Fibroblast of skin of abdomen (primary cell): Measurements from ENCODE around the gene TOMM34. TPM values are rescaled to one million over a fixed set of nuclear protein-coding genes. Genes with fewer than 3 reads are reported as not detected.
A peak's percentile ranks its signal among the peaks of the same experiment; 100 is the strongest.

Experiments
- DNase-seq: peaks from one replicate; pipeline ENCODE4 v3.0.0-alpha.2; 2013
- polyA plus RNA-seq, 2 experiments: library from polyadenylated mRNA; unstranded; fragments of 120-200 nt; gene quantifications; one replicate each; pipeline ENCODE4 v1.2.1, GENCODE V29; 2013; ENCODE audit not compliant: insufficient read length in 2 of 2

Gene TOMM34, protein sequence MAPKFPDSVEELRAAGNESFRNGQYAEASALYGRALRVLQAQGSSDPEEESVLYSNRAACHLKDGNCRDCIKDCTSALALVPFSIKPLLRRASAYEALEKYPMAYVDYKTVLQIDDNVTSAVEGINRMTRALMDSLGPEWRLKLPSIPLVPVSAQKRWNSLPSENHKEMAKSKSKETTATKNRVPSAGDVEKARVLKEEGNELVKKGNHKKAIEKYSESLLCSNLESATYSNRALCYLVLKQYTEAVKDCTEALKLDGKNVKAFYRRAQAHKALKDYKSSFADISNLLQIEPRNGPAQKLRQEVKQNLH
- polyA plus RNA-seq (2013, experiment 1 of 2; ENCODE audit: insufficient read length) = 30.9 TPM
- 30.5 TPM for polyA plus RNA-seq (2013, experiment 2 of 2; ENCODE audit: insufficient read length)

DNA sequence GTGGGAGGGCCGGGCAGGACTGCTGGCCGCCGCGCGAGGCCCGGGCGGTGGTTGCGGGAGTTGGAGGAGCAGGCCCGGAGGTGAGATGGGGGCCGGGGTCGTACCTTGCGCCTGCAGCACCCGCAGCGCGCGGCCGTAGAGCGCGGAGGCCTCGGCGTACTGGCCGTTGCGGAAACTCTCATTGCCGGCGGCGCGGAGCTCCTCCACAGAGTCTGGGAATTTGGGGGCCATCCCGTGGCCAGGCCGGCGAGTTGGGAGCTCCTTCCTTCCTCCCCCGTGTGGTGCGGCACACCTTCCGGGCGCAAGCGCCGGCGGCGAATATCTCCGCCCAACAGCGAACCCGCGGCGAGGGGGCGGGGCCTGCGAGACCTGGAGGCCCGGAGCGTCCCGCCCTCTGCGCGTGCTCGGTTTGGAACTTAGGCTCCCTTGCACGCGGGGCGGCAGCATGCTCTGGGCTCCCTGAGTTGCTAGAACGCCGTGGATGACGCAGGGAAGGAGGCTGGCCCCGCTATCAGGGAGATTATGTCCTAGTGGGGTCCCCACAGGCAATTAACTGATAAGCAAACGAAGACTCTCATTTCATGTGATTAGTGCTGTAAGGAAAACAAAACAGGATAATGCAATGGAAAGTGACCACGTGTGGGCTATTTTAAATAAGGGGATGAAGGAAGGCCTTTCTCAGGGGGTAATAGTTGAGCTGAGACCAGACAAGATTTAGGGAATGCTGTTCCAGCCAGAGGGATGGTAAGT lies at the start of gene TOMM34:
Gene TOMM34, minus strand, starts transcription at position 295 of the 750 bp plus-strand sequence. Its CDS starts 64 bp downstream, at position 231.
- DNase-seq = peak; percentile 90

DNA sequence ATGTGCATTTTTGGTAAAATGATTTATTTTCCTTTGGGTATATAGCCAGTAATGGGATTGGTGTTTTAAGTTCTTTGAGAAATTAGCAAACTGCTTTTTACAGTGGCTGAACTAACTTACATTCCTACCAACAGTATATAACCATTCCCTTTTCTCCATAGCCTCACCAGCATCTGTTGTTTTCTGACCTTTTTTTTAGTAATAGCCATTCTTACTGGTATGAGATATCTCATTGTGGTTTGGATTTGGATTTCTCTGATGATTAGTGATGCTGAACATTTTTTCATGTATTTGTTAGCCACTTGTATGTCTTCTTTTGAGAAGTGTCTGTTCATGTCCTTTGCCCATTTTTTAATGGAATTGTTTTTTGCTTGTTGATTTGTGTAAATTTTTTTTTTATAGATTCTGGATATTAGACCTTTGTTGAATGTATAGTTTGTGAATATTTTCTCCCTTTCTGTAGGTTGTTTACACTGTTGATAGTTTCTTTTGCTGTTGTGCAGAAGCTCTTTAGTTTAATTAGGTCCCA lies 48.4 kb upstream of the TOMM34 start:
- peak; percentile 22 for DNase-seq

DNA sequence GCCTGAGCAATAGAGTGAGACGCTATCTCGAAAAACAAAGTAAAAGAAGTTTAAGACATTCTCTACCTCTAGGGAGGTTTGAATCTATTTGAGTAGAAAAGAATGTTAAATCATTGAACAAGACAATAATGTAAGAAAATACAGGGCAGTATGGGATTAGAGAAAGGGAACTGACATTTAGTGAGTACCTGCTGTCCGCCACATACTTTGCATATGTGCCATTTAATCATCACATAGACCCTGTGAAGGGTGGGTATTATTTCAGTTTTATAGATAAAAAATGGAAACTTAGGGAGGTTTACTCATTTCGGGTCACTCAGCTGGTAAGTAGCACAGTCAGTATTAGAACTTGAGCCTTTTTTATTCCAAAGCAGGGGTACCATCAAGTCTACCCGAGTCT lies 37.5 kb upstream of the TOMM34 start:
- no peak for DNase-seq

DNA sequence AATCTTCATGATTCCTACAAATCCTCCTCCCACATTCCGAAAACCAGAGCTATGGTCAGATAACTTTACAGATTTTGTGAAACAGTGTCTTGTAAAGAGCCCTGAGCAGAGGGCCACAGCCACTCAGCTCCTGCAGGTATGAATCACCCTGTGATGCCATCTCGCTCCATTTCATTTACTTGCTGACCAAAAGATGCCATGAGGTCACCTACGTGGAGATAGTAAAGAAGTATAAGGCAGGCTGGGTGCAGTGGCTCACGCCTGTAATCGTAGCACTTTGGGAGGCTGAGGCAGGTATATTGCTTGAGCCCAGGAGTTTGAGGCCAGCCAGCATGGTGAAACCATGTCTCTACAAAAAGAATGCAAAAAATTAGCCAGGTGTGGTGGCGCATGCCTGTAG lies 37.0 kb upstream of the TOMM34 start:
- DNase-seq = no peak

DNA sequence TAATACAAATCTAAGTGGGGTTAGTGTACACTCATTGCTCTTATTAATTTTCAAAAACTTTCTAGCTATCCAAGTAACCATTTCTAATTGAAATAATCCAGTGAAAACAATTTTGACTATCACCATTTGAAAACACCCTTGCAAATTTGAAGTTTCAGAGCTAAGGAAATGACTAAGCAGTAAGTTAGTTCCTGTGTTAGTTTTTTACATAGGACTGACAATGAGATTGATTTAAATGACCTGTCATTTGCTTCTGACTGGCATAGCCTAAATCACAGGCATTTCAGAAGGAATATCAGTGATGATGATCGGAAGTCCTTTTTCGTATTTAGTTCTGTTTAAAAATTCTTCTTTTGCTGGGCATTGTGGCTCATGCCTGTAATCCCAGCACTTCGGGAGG lies 33.1 kb upstream of the TOMM34 start:
- DNase-seq = no peak

DNA sequence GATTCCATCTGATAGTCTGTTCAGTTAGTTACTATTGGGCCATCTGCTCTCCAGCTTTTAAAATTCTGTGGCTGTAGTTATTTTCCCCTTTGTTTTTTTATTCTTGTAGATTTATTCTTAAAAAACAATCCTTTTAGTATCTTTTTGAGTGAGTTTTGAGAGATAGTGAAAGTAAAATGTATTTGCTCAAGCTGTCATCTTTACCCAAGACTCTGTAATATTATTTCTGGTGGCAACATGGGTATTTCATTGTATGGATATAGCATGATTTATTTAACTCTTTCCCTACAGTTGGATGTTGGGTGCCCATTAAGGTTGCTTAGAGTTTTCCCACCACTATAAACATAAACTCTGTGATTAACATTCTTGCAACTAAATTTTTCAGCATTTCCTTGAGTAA lies 30.8 kb upstream of the TOMM34 start:
- DNase-seq = no peak

DNA sequence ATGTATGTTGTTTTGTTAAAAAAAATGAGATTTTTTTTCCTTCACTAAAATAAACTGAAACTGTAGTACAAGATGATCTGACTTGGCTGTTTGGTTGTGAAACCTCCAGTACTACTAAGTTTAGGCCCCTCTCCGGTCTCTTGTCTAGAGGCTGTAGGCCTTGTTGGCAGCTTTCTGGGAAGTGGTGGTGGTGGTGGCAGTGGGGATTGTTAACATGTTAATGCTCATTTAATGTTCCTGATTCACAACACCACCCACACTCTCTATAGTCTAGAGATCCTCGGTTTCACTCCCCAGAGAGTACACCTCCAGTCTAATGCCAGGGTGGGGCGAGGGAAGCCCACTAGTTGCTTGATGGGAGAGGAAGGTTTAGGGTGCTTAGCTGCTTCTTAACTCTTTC lies 30.2 kb upstream of the TOMM34 start:
- DNase-seq = no peak

DNA sequence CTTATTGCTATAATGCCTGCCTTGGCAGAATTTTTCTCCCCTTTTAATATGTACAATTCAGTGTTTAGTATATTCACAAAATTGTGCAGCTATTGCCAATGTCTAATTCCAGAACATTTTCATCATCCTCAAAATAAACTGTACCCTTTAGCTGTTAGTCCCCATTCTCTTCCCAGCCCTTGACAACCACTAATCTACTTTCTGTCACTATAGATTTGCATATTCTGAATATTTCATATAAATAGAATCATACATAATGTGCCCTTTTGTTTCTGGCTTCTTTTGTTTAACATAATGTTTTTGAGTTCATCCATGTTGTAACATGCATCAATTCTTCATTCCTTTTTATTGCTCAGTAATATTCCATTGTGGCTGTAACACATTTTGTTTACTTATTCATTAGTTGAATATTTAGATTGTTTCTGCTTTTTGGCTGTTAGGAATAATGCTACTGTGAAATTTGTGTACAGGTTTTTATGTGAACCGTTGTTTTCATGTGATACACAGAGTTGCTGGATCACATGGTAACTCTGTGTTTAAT lies 28.5 kb upstream of the TOMM34 start:
- DNase-seq = no peak

DNA sequence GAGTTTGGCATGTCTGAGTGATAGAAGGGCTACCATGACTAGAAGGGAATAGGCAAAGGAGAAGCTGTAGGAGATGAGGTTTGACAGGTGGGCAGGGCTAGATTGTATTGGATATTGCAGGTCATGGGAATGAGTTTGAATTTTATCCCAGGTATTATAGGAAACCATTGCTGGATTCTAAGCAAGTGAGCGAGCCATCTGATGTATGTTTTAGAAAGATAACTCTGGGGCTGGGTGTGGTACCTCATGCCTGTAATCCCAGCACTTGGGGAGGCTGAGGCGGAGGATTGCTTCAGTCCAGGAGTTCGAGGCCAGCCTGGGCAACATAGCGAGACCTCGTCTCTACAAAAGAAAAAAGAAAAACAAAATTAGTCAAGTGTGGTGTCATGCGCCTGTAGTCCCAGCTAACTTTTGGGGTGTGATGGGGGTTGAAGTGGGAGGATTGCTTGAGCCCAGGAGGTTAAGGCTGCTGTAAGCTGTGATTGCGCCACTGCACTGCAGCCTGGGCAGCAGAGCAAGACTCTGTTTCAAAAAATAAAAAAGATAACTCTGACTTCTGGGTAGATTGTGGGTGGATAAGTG lies 23.0 kb upstream of the TOMM34 start:
- no peak for DNase-seq

DNA sequence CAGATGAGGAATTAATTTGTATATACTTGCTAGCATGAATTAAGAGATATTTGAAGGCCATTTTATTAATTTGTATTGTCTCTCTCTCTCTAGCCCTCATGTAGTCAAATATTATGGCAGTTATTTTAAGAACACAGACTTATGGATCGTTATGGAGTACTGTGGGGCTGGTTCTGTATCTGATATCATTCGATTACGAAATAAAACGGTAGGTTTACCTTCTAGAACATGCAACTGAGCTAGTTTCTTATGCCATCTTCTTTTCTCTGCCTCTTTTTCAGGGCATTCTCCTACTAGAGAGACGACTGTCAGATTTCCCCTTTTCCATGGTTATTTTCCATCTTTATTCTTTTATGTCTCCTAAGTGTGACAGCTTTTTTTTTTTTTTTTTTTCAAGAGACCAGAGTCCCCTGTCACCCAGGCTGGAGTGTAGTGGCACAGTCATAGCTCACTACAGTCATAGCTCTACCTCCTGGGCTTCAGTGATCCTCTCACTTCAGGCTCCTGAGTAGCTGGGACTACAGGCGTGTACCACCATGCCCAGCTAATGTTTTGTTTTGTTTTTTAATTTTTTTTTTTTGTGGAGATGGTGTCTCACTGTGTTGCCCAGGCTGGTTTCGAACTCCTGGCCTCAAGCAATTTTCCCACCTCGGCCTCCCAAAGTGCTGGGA lies 21.7 kb upstream of the TOMM34 start:
- no peak for DNase-seq

DNA sequence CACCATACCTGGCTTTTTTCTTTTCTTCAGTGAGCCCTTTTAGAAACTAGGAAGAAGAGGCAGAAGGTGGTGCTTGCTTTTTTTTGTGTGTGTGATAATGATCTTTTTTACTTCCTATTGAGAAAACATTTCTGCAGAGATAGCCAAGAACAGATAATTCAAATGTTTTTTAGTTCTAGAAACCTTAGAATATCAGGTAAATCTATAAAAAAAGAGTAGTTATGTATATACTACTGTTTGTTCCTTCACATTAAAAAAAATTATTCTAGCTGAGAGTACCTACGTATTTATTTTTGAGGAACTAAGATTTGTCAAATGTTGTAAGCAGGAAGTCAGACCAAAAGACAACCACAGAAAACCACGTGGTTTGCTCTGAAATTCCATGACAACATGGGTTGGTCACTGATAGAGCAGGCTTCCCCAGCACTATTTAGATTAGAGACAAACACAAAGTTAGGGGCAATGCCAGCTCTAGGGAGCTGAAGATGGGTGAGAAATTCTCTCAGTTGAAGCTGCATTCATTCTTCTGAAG lies 19.0 kb upstream of the TOMM34 start:
- DNase-seq = no peak

DNA sequence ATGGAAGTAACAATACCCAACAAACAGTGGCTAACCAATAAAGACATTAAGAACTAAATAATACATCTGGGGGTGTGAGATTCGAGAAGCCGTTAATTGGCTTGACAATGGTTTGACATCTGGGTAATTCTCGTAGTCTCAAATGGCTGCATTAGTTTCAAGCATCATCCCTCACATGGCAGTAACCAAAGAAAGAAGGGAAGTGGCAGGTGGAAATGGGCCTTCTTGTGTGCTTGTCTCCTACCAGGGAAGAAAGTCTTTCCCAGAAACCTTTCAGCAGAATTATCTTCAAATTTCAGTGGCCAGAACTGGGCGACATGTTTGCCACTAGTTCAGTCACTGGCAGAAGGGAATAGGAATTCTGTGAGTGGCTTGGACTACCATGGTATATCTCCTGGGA lies 16.5 kb upstream of the TOMM34 start:
- no peak for DNase-seq

DNA sequence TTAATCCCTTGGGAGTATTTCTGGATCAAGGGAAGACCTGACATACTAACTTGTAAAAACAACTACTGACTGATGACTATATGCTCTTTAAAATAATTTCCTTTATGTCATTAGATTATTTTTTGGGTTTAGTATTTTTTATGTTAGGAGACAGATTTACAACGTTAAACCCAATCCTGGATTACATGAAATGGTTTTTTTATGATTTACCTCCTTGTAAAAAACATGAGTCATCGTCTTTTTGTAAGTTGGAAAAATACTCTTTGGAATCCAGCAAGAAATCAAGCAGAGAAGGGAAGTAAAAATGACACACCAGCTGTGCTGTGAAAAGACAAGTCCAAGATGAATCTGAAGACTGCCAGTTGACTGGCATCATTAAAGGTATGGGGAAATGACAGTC lies 12.9 kb upstream of the TOMM34 start:
- no peak for DNase-seq

DNA sequence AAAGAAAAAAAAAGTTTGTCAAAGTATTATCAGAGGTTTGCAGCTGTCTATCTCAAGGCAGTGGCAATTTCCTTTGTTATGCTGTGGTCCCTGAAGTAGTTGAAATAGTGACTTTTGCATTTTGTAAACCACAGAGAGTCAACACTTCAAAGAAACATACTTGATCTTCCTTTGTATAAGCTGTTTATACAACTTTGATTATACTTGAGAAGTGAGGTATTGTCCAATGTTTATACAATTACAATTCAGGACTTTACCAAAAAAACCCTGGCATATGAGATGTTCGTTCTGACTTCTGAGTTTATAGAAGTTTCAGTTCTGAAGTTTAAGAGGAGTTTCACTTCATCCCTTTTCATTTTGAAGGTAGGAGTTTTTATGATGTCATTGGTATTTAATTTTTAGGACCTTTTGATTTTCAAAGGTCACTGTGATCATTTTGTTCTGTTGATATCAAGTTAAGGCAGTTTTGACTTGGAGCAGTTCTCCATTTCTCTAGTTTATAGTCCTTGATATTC lies 10.1 kb upstream of the TOMM34 start:
- DNase-seq = no peak

DNA sequence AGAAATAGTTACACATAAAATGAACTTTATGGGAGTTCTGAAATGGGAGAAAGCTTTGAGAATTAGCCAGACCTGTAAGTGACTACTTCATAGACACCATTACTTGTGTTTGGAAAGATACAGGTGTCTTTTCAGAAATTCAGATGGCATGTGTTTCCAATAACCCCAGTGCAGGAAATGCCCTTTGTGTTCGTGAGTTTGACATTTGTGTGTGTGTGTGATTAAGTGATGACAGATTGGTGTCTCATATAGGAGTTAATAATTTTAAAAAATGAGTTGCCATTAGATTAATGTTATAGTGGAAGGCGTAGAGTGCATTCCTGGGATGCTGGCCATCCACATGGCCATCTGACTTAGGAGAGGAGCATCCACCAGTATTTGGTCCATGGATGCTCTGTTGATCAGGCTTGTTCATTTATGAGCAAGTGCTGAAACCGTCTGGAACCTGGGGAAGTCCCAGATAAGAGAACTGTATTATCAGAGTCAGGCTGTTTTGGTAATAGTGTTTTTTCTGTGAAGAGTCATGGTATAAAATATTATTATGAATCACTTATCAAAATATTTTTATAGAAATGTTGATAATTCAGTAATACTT lies 9.2 kb upstream of the TOMM34 start:
- DNase-seq = no peak

DNA sequence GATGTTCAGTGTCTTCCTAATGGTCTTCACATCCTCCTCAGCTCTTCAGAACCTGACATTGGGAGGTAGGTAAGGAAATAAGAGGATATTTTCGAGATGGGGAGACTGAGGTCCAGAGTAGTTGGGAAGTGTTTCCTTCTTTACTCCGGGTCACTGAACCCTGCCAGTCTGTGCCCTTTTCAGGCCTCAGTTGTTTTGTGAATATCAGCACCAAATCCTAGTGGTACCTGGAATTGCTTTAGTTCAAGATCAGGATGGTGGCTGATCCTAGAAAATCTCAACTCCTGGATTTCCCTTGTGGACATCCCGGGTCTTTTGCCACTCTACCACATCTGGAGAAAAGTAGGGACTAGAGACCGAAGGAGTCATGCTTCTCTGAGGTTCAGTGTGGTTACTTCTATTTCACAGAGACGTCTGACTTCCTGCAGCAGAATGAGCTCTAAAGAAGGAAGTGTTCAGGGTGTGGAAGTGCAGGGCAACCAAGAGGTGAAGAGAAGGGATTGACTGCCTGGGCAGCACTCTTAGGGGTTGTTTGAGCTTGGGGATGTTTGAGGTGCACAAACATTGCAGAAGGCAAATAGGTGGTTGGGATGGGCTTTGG lies 7.1 kb upstream of the TOMM34 start:
- DNase-seq = peak; percentile 5

DNA sequence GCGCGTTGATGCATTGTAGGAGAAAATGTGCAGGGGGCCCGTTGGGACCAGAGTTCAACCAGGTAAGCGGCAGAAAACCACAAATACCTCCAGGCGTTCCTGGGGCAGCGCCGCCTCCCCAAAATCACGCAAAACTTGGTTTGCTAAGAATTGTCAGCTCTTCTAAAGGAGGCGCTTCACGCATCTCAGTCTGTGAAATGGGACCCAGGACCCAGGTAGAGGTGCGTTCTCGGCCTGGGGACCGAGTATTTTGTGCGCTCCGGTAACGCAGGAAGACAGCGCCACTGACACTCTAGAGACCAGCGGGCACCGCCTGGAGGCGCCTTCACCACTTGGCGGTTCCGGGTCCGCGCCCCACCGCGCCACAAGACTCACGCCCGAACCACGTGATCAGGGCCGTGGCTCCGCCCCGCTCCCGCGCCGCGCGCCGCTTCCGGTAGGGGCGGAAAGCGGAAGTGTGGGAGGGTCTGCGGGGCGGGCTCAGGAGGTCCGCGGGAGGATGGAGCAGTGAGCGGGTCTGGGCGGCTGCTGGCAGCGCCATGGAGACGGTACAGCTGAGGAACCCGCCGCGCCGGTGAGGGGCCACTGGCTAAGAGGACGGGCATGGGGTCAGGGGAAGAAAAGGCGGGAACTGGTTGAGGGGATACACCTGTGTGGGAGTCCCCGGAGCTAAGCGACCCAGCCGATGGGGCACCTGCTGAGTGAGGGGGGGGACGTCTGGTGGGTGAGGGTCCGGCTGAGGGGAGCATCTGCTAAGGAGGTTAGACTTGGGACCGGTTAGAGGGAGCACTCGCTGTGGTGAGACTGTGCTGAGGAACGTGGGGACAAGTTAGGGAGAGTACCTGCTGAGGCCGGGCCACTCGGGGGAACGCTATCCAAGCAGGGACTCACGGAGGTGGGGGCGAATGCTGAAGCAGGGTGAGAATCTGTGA lies 6.1 kb upstream of the TOMM34 start, which contains the start of gene STK4:
Gene STK4, plus strand, starts transcription at position 483 of the 932 bp plus-strand sequence. Its CDS starts 57 bp downstream, at position 540.
- DNase-seq = peak; percentile 91

DNA sequence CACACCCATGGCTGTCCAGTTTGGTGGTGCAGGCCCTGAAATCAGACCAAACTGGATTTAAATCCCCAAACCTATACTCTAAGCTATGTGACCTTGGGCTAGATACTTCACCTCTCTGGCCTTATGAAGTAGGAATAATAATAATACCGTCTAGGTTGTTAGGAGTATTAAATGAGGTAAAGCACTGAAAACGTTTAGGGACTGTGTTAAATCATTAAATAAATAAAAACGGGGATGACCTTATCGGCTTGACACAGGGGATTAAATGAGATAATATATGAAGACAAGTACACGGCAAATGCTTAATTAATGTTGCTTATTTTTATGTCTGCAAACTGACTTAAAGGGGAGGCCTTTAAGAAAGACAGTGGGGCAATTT lies 5.4 kb upstream of the TOMM34 start:
- no peak for DNase-seq

DNA sequence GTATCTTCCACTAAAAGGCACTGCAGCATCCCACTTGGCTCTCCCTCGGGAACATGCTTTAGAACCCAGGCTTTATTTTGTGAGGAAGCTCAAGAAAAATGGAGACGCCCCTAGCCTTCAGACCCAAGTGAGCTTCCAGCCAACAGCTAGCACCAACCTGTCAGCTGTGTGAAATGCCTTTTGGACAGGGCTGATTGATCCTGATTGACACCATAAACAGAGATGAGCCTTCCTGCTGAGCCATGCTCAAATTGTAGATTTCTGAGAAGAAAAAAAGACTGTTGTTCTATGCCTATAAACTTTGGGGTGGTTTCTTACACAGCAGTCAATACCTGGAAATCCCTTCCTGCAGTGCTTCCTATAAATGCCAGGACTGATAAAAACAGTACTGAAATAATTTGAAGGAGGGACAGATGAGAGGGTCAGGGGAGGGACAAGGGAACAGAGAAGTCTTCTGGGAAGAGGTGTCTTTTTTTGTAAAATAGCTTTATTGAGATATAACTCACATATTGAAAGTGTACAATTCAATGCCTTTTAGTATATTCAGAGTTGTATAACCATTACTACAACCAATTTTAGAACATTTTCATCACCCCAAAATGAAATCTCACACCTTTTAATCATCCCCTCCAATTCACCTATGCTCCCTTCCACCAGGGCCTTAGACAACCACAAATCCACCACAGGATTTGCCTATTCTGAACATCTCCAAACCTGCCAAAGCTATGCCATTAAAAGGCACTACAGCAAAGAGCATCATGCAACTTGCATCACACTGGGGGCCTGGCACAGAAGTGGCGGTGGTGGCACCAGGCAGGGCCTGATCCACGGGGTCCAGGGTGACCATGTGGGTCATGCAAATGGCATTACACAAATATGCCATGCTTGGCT lies 3.4 kb upstream of the TOMM34 start:
- DNase-seq = no peak
